Naive thymus-derived CD4-positive, alpha-beta T cell (primary cell): ENCODE data around the gene GPR132. TPM values are rescaled to one million over a fixed set of nuclear protein-coding genes. Genes with fewer than 3 reads are reported as not detected.
A peak's percentile ranks its signal among the peaks of the same experiment; 100 is the strongest.
"Not testable (repeated sequence)": the region's sequence is repeated elsewhere in the genome, so short reads cannot be mapped to it uniquely, and the experiment has no call there.

ENCODE experiments used
- ATAC-seq: fragments of 150-1000 bp; cut with Tn5 transposase; 2 replicates; pipeline ENCODE4 v1.10.0; 2021; ENCODE audit warnings: mild to moderate bottlenecking, moderate library complexity
- CTCF ChIA-PET: fragments of 350-600 bp; sonication (Branson Sonifier 250); formaldehyde crosslinking; loops from one replicate; lab custom pipeline; 2021; ENCODE audit warnings: antibody characterized with exemption; lab: Charles Lee
- POLR2A ChIA-PET: fragments of 350-600 bp; sonication (Branson Sonifier 250); formaldehyde crosslinking; loops from one replicate; lab custom pipeline; 2021; ENCODE audit warnings: antibody characterized with exemption, inconsistent platforms; lab: Charles Lee
- DNase-seq, 9 donors: peaks; one replicate each; pipeline versions ENCODE4 v3.0.0 to v3.0.0-alpha.2; 2020 to 2022; ENCODE audit warnings: mixed read lengths in 1 of 9
- H3K27ac ChIP-seq: one replicate; pipeline ENCODE4 v1.7.0; 2013; ENCODE audit warnings: mild to moderate bottlenecking, low read depth, low read length, moderate library complexity
- H3K27me3 ChIP-seq, 2 donors: one replicate each; pipeline ENCODE4 v1.7.0; 2013; ENCODE audit warnings: low read length in 2 of 2, mild to moderate bottlenecking in 2 of 2, moderate library complexity in 2 of 2; ENCODE audit not compliant: control insufficient read depth in 2 of 2, insufficient read depth in 2 of 2
- H3K36me3 ChIP-seq, 3 experiments: 1 replicate in 2 of 3; 2 replicates in 1 of 3; pipeline ENCODE4 v1.7.0; 2013; ENCODE audit warnings: low read length in 3 of 3, mild to moderate bottlenecking in 3 of 3, moderate library complexity in 1 of 3; ENCODE audit not compliant: insufficient read depth in 3 of 3, control insufficient read depth in 2 of 3
- H3K4me1 ChIP-seq, 2 donors: one replicate each; pipeline ENCODE4 v1.7.0; 2013; ENCODE audit warnings: low read length in 2 of 2, mild to moderate bottlenecking in 2 of 2, moderate library complexity in 1 of 2; ENCODE audit not compliant: control insufficient read depth in 2 of 2, insufficient read depth in 2 of 2
- H3K4me3 ChIP-seq: 2 replicates; pipeline ENCODE4 v1.7.0; 2013; ENCODE audit warnings: mild to moderate bottlenecking, low read length
- H3K9me3 ChIP-seq, 3 experiments: 1 replicate in 2 of 3; 2 replicates in 1 of 3; pipeline ENCODE4 v1.7.0; 2013; ENCODE audit warnings: low read length in 3 of 3; ENCODE audit not compliant: control insufficient read depth in 2 of 3
- H3K27ac Mint-ChIP-seq, 9 donors: one replicate each; pipeline ENCODE4 v1.8.0; 2020 to 2022; ENCODE audit warnings: mixed read lengths in 9 of 9, mild to moderate bottlenecking in 8 of 9, moderate library complexity in 5 of 9, inconsistent platforms in 2 of 9
- H3K27me3 Mint-ChIP-seq, 5 donors: one replicate each; pipeline ENCODE4 v1.8.0; 2021 to 2022; ENCODE audit warnings: mixed read lengths in 5 of 5, mild to moderate bottlenecking in 1 of 5
- H3K36me3 Mint-ChIP-seq, 5 donors: one replicate each; pipeline ENCODE4 v1.8.0; 2020 to 2022; ENCODE audit warnings: mixed read lengths in 5 of 5, mild to moderate bottlenecking in 3 of 5, inconsistent platforms in 1 of 5
- H3K4me1 Mint-ChIP-seq, 7 donors: one replicate each; pipeline ENCODE4 v1.8.0; 2020 to 2022; ENCODE audit warnings: mixed read lengths in 7 of 7, mild to moderate bottlenecking in 3 of 7, inconsistent platforms in 1 of 7
- H3K4me3 Mint-ChIP-seq, 10 donors: one replicate each; pipeline ENCODE4 v1.8.0; 2020 to 2022; ENCODE audit warnings: mild to moderate bottlenecking in 10 of 10, mixed read lengths in 10 of 10, moderate library complexity in 6 of 10, inconsistent platforms in 2 of 10
- H3K9me3 Mint-ChIP-seq, 11 donors: one replicate each; pipeline ENCODE4 v1.8.0; 2020 to 2022; ENCODE audit warnings: mixed read lengths in 11 of 11, mild to moderate bottlenecking in 4 of 11, inconsistent platforms in 1 of 11, moderate library complexity in 1 of 11
- intact Hi-C, 2 donors: fragments of 100-400 bp; cut with micrococcal nuclease; formaldehyde crosslinking; loops; one replicate each; pipeline ENCODE4 v1.15.1; 2023
- polyA plus RNA-seq, 2 donors: library from polyadenylated mRNA; unstranded; fragments of 300-500 nt; fragmentation: Illumina TruSeq; gene quantifications; one replicate each; pipeline ENCODE4 v1.2.3, GENCODE V29; 2021
- total RNA-seq, 6 experiments: library from RNA in 5 of 6; stranded (reverse) in 5 of 6; gene quantifications; 1 replicate in 5 of 6; 2 replicates in 1 of 6; pipeline ENCODE4 v1.2.3 and lab custom pipeline; 2021 to 2026

Gene GPR132
- total and polyA plus RNA-seq, 7 experiments from 2014 or later: 9.3 to 58.7 (median 40.2) TPM

- Mint-ChIP-seq H3K4me3 (peak overlapping the region in 1 of 10 donors; percentile 12), H3K9me3 (peaks cover 0 to 3% (median 0%) of the 10 kb centered on the region in 11 donors), H3K4me1 (peaks cover 2 to 32% (median 17%) of the 10 kb centered on the region in 7 donors), H3K27ac (peak overlapping the region in 1 of 9 donors; percentile 75), H3K36me3 (peaks cover 0 to 8% (median 0%) of the 10 kb centered on the region in 5 donors), H3K27me3 (no peaks in the 10 kb centered on the region)
- CTCF ChIA-PET: interaction anchor here (1.1 kb wide), 1 partner anchor 17 kb away, joined by 4 read pairs; no protein-coding TSS in a partner anchor
- POLR2A ChIA-PET: no interaction called here
- Histone ChIP-seq H3K27me3 (no peaks in the 10 kb centered on the region), H3K4me1 (peaks cover 6 to 16% of the 10 kb centered on the region in 2 donors), H3K36me3 (no peaks in the 10 kb centered on the region), H3K4me3 (no peak overlapping the region), H3K27ac (no peak overlapping the region), H3K9me3 (no peaks in the 10 kb centered on the region)
- intact Hi-C loops: no loop called here
- no peak for ATAC-seq
- no peak for DNase-seq
These were observed 36.8 kb downstream of the GPR132 start for GRCh38 chr14:105028251-105028927.

- H3K4me3 Mint-ChIP-seq, intact Hi-C loops, H3K9me3 ChIP-seq, DNase-seq, H3K27me3 ChIP-seq, H3K36me3 ChIP-seq, H3K27me3 Mint-ChIP-seq, H3K36me3 Mint-ChIP-seq, H3K27ac Mint-ChIP-seq, H3K27ac ChIP-seq, POLR2A ChIA-PET, H3K9me3 Mint-ChIP-seq, ATAC-seq, H3K4me3 ChIP-seq: not testable (repeated sequence)
- CTCF ChIA-PET: interaction anchor here (1.0 kb wide), 1 partner anchor 18 kb away, joined by 3 read pairs; no protein-coding TSS in a partner anchor
- H3K4me1 ChIP-seq: peaks cover 3 to 16% of the 10 kb centered on the region in 2 donors
- peaks cover 4 to 39% (median 14%) of the 10 kb centered on the region in 7 donors for H3K4me1 Mint-ChIP-seq
These were observed 37.5 kb downstream of the GPR132 start for GRCh38 chr14:105027718-105028117.

DNA sequence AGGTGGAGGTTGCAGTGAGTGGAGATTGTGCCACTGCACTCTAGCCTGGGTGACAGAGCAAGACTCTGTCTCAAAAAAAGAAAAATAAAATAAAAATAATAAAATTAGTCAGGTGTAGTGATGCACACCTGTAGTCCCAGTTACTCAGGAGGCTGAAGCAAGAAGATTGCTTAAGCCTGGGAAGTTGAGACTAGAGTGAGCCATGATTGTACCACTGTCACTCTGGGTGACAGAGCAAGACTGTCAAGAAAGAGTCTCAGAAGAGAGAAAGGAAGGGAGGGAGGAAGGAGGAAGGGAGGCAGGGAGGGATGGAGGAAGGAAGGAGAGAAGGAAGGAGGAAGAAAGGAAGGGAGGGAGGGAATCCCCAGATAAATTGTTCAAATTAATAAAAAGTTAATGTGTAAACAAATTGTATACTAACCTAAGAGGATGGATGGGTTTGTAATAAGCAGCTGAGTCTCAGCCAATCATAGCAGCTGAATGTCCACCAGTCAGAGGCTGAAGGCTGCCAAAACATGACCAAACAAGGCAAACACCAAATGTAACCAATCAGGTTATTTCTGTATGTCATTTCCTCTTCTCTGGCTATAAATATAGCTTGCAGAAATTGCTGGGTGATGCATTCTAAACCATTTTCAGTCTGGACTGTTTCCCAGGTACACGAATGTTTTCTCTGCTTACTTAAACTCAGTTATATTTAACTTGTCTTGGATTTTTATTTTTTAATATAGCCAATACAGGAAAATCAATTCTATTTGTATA, 38.2 kb downstream of the GPR132 start:
- intact Hi-C loops: no loop called here
- ATAC-seq (no peak), DNase-seq (no peak)
- CTCF ChIA-PET: interaction anchor here (1.0 to 1.1 kb wide), 2 partner anchors 18 to 463 kb away, joined by 3 read pairs; no protein-coding TSS in a partner anchor
- Histone ChIP-seq H3K4me1 (peaks cover 5 to 16% of the 10 kb centered on the region in 2 donors), H3K9me3 (no peaks in the 10 kb centered on the region), H3K27ac (no peak overlapping the region), H3K36me3 (no peaks in the 10 kb centered on the region), H3K4me3 (no peak overlapping the region), H3K27me3 (no peaks in the 10 kb centered on the region)
- H3K36me3 Mint-ChIP-seq: peaks cover 0 to 8% (median 0%) of the 10 kb centered on the region in 5 donors
- H3K4me3 Mint-ChIP-seq: peak overlapping the region in 2 of 10 donors; percentile 50 to 79
- peaks cover 0 to 3% (median 0%) of the 10 kb centered on the region in 11 donors for H3K9me3 Mint-ChIP-seq
- POLR2A ChIA-PET: interaction anchor here (0.9 kb wide), 1 partner anchor 38 kb away, joined by 3 read pairs; the partner anchor contains the start of gene GPR132
- H3K27ac Mint-ChIP-seq: peak overlapping the region in 2 of 9 donors; percentile 48 to 78
- H3K27me3 Mint-ChIP-seq: no peaks in the 10 kb centered on the region
- H3K4me1 Mint-ChIP-seq: peaks cover 5 to 38% (median 13%) of the 10 kb centered on the region in 7 donors

DNA sequence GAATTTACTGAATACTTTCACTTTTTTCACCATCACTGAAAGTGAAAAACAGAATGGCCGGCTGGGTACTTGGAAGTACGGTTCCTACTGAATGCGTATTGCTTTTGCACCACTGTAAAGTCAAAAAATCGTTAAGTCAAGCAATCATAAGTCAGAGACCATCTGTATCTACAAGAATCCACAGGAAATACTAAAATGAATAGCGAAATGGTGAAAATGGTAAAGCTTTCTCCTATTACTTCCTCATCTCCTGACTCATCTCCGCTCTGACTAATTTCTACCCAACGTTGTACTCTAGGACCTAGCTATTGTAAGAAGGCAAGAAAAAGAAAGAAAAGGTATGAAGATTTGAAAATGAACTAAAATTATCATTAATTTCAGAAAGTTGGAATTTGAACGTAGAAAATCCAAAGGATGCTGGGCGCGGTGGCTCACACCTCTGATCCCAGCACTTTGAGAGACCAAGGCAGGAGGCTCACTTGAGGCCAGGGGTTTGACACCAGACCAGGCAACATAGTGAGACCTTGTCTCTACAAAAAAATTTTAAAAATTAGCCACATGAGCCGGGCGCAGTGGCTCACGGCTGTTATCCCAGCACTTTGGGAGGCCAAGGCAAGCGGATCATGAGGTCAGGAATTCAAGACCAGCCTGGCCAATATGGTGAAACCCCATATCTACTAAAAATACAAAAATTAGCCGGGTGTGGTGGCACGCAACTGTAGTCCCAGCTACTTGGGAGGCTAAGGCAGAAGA, 39.0 kb downstream of the GPR132 start:
- ATAC-seq (no peak), DNase-seq (no peak)
- Mint-ChIP-seq H3K9me3 (peaks cover 0 to 3% (median 0%) of the 10 kb centered on the region in 11 donors), H3K36me3 (peaks cover 0 to 9% (median 0%) of the 10 kb centered on the region in 5 donors), H3K4me3 (peak overlapping the region in 1 of 10 donors; percentile 34), H3K27ac (peak overlapping the region in 1 of 9 donors; percentile 70), H3K27me3 (no peaks in the 10 kb centered on the region), H3K4me1 (peaks cover 11 to 45% (median 16%) of the 10 kb centered on the region in 7 donors)
- Histone ChIP-seq H3K9me3 (no peaks in the 10 kb centered on the region), H3K36me3 (no peaks in the 10 kb centered on the region), H3K4me3 (no peak overlapping the region), H3K27ac (no peak overlapping the region), H3K27me3 (no peaks in the 10 kb centered on the region), H3K4me1 (peaks cover 10 to 23% of the 10 kb centered on the region in 2 donors)
- ChIA-PET POLR2A (interaction anchor here (0.9 kb wide), 1 partner anchor 39 kb away, joined by 3 read pairs; the partner anchor contains the start of gene GPR132), CTCF (interaction anchor here (1.1 kb wide), 1 partner anchor 464 kb away, joined by 3 read pairs; no protein-coding TSS in a partner anchor)
- intact Hi-C loops: no loop called here

GRCh38 chr14:105025429-105025828, 39.8 kb downstream of the GPR132 start:
- Mint-ChIP-seq H3K36me3 (peaks cover 0 to 9% (median 0%) of the 10 kb centered on the region in 5 donors), H3K4me1 (peaks cover 8 to 42% (median 11%) of the 10 kb centered on the region in 7 donors), H3K4me3 (no peak overlapping the region), H3K27ac (peak overlapping the region in 1 of 9 donors; percentile 78), H3K9me3 (peaks cover 0 to 3% (median 0%) of the 10 kb centered on the region in 11 donors), H3K27me3 (no peaks in the 10 kb centered on the region)
- H3K27ac ChIP-seq: no peak overlapping the region
- ATAC-seq (no peak), DNase-seq (no peak)
- ChIA-PET CTCF (interaction anchor here (1.1 kb wide), 1 partner anchor 464 kb away, joined by 3 read pairs; no protein-coding TSS in a partner anchor), POLR2A (no interaction called here)
- H3K27me3 ChIP-seq: no peaks in the 10 kb centered on the region
- no peak overlapping the region for H3K4me3 ChIP-seq
- peaks cover 10 to 23% of the 10 kb centered on the region in 2 donors for H3K4me1 ChIP-seq
- H3K9me3 ChIP-seq: no peaks in the 10 kb centered on the region
- H3K36me3 ChIP-seq: no peaks in the 10 kb centered on the region
- intact Hi-C loops: no loop called here
